HEK293T (cell line): ENCODE data around the gene LRP5.

Experiments used
- ARNT ChIP-seq: fragments of 450-650 bp; IDR thresholded peaks from 2 replicates; pipeline ENCODE4 v1.6.1; 2017; ENCODE audit warnings: mild to moderate bottlenecking
- ELF4 ChIP-seq: fragments of 450-650 bp; IDR thresholded peaks from 2 replicates; pipeline ENCODE4 v1.6.1; 2017; ENCODE audit warnings: antibody characterized with exemption
- FOXA1 ChIP-seq: fragments of 450-650 bp; IDR thresholded peaks from 2 replicates; pipeline ENCODE4 v1.6.1; 2016; ENCODE audit warnings: mild to moderate bottlenecking
- PKNOX1 ChIP-seq: fragments of 450-650 bp; IDR thresholded peaks from 2 replicates; pipeline ENCODE4 v1.6.1; 2016

- TF ChIP-seq ELF4 (no peak), ARNT (no peak), FOXA1 (no peak), PKNOX1 (no peak)
Observed at GRCh38 chr11:68298659-68299516, 13.5 kb upstream of the LRP5 start.
